Stimulated activated CD4-positive, alpha-beta T cell treated with anti-CD3 and anti-CD28 coated beads, Interleukin-4, amount 100 ng/mL, for 1 hour (primary cell): ENCODE data around the gene GRIN2C.

Experiments
- DNase-seq: peaks from one replicate; pipeline ENCODE4 v3.0.0-alpha.2; 2020

GRIN2C gene

DNA sequence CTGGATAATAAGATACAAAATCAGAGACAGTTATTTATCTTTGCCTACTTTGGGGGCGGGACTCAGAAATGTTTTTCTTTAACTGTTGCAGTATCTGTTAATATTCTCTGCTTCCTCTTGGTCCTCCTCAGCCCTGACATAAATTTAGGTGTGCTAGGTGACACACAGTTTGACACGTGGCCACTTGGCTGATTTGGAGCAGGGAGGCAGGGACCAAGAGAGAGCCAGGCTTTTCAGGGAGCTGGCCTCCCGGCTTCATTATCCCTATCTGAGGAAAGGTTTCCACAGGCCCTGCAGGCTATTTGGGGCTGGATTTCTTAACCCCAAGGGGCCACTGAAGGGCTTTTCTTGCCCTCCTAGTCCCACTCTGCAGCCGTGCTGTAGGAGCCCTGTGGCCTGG is 63.5 kb downstream of the GRIN2C start:
- DNase-seq = no peak

GRCh38 chr17:74795327-74796020 is 64.2 kb downstream of the GRIN2C start:
- no peak for DNase-seq

- no peak for DNase-seq
Measured at GRCh38 chr17:74792586-74793105, 67.0 kb downstream of the GRIN2C start.
